Breast epithelium (tissue), 3 donors: Measurements from ENCODE around the gene SERPINI1.

ENCODE experiments used
- POLR2A ChIP-seq: fragments of 450-650 bp; IDR thresholded peaks from one replicate; pipeline ENCODE4 v1.6.1; 2016; ENCODE audit warnings: antibody characterized with exemption, mild to moderate bottlenecking, moderate library complexity
- POLR2AphosphoS5 ChIP-seq, 3 donors: sonication (generic); formaldehyde crosslinking; IDR thresholded peaks; one replicate each; pipeline ENCODE4 v1.6.1; 2017; ENCODE audit warnings: antibody characterized with exemption in 3 of 3
- TF ChIP-seq, protein P1 (sequence below), 3 donors: fragments of 450-650 bp; IDR thresholded peaks; one replicate each; pipeline ENCODE4 v1.5.1; 2016 to 2017; ENCODE audit warnings: antibody characterized with exemption in 3 of 3, mild to moderate bottlenecking in 3 of 3, moderate library complexity in 3 of 3

DNA sequence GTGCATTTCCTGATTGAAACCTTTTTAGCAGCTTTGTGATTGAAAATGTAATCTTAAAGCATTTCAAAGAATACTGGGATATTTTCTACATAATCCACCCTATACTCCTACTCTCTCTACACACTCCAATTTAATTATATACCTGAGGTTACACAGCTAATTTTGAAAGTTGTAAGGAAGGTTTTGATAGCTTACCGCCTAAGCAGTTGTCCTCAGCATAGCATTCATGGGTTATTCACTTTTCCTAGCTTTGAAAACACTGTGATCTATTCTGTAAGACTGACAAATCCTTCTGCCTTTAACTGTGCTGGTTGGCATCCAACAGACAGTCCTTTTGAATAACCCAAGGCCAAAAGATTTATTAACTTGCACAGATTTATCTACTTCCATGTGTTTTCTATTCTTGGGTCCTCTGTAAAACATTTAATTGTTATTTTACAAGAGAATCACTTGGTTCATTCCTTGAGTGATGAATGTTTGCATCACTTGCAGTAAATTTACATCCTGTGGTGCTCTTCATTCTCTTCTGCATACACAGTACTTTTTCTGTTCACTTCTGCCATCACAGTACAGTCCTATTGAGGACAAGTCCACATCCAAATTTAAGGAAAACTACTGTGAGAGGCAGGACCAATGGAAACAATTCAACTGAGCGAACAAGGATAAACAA lies 44.8 kb downstream of the SERPINI1 start:
- TF ChIP-seq, protein P1, sequence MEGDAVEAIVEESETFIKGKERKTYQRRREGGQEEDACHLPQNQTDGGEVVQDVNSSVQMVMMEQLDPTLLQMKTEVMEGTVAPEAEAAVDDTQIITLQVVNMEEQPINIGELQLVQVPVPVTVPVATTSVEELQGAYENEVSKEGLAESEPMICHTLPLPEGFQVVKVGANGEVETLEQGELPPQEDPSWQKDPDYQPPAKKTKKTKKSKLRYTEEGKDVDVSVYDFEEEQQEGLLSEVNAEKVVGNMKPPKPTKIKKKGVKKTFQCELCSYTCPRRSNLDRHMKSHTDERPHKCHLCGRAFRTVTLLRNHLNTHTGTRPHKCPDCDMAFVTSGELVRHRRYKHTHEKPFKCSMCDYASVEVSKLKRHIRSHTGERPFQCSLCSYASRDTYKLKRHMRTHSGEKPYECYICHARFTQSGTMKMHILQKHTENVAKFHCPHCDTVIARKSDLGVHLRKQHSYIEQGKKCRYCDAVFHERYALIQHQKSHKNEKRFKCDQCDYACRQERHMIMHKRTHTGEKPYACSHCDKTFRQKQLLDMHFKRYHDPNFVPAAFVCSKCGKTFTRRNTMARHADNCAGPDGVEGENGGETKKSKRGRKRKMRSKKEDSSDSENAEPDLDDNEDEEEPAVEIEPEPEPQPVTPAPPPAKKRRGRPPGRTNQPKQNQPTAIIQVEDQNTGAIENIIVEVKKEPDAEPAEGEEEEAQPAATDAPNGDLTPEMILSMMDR (IDR thresholded peaks at IDR 0.05) = no peak
- TF ChIP-seq POLR2AphosphoS5 (IDR thresholded peaks at IDR 0.05) (no peak), POLR2A (no peak)
